CD4-positive, alpha-beta memory T cell (primary cell): ENCODE results near the gene EXOC3L1. TPM values are rescaled to one million over a fixed set of nuclear protein-coding genes. Genes with fewer than 3 reads are reported as not detected.

Source experiments
- CTCF ChIA-PET: fragments of 350-600 bp; sonication (Branson Sonifier 250); formaldehyde crosslinking; loops from one replicate; lab custom pipeline; 2021; ENCODE audit warnings: inconsistent platforms; ENCODE audit not compliant: partially characterized antibody; lab: Charles Lee
- POLR2A ChIA-PET: fragments of 350-600 bp; sonication (Branson Sonifier 250); formaldehyde crosslinking; loops from one replicate; lab custom pipeline; 2021; ENCODE audit not compliant: partially characterized antibody; lab: Charles Lee
- DNase-seq, 5 donors: peaks; one replicate each; pipeline versions ENCODE4 v3.0.0 to v3.0.0-alpha.2; 2020 to 2022; ENCODE audit warnings: mixed read lengths in 1 of 5
- H3K27ac ChIP-seq: one replicate; pipeline ENCODE4 v1.7.0; 2013; ENCODE audit warnings: low read depth, low read length
- H3K27me3 ChIP-seq: 2 replicates; pipeline ENCODE4 v1.7.0; 2013; ENCODE audit warnings: mild to moderate bottlenecking, low read length, moderate library complexity; ENCODE audit not compliant: insufficient read depth
- H3K36me3 ChIP-seq: 2 replicates; pipeline ENCODE4 v1.7.0; 2013; ENCODE audit warnings: mild to moderate bottlenecking, low read length, moderate library complexity; ENCODE audit not compliant: insufficient read depth
- H3K4me1 ChIP-seq: 2 replicates; pipeline ENCODE4 v1.7.0; 2013; ENCODE audit warnings: mild to moderate bottlenecking, low read length, moderate library complexity; ENCODE audit not compliant: insufficient read depth
- H3K4me3 ChIP-seq, 2 donors: one replicate each; pipeline ENCODE4 v1.7.0; 2013; ENCODE audit warnings: low read length in 2 of 2, mild to moderate bottlenecking in 1 of 2
- H3K9me3 ChIP-seq, 2 donors: one replicate each; pipeline ENCODE4 v1.7.0; 2013; ENCODE audit warnings: low read length in 2 of 2, control low read depth in 1 of 2; ENCODE audit not compliant: control insufficient read depth in 1 of 2
- H3K27ac Mint-ChIP-seq, 7 donors: one replicate each; pipeline ENCODE4 v1.8.0; 2020 to 2021; ENCODE audit warnings: mixed read lengths in 7 of 7, mild to moderate bottlenecking in 6 of 7, inconsistent platforms in 3 of 7, moderate library complexity in 3 of 7
- H3K27me3 Mint-ChIP-seq, 2 donors: one replicate each; pipeline ENCODE4 v1.8.0; 2020 to 2021; ENCODE audit warnings: mixed read lengths in 2 of 2
- H3K36me3 Mint-ChIP-seq, 2 donors: one replicate each; pipeline ENCODE4 v1.8.0; 2020 to 2021; ENCODE audit warnings: mixed read lengths in 2 of 2, inconsistent platforms in 1 of 2, mild to moderate bottlenecking in 1 of 2
- H3K4me1 Mint-ChIP-seq, 4 donors: one replicate each; pipeline ENCODE4 v1.8.0; 2020 to 2021; ENCODE audit warnings: mixed read lengths in 4 of 4, mild to moderate bottlenecking in 1 of 4
- H3K4me3 Mint-ChIP-seq, 8 donors: one replicate each; pipeline ENCODE4 v1.8.0; 2020 to 2021; ENCODE audit warnings: mixed read lengths in 8 of 8, mild to moderate bottlenecking in 7 of 8, moderate library complexity in 6 of 8, inconsistent platforms in 3 of 8
- H3K9me3 Mint-ChIP-seq, 8 donors: one replicate each; pipeline ENCODE4 v1.8.0; 2020 to 2021; ENCODE audit warnings: mixed read lengths in 8 of 8, mild to moderate bottlenecking in 5 of 8, inconsistent platforms in 3 of 8, moderate library complexity in 1 of 8
- intact Hi-C: fragments of 100-400 bp; cut with micrococcal nuclease; formaldehyde crosslinking; loops from one replicate; pipeline ENCODE4 v1.15.1; 2023
- polyA plus RNA-seq, 2 donors: library from polyadenylated mRNA; unstranded; fragments of 300-500 nt; fragmentation: Illumina TruSeq; gene quantifications; one replicate each; pipeline ENCODE4 v1.2.3, GENCODE V29; 2021
- total RNA-seq, 2 experiments: library from RNA; stranded (reverse); gene quantifications; one replicate each; pipeline ENCODE4 v1.2.3, GENCODE V29; 2021

Gene EXOC3L1
- total and polyA plus RNA-seq, 4 experiments from 2014 or later: 0.21 TPM; not detected in 3

DNA sequence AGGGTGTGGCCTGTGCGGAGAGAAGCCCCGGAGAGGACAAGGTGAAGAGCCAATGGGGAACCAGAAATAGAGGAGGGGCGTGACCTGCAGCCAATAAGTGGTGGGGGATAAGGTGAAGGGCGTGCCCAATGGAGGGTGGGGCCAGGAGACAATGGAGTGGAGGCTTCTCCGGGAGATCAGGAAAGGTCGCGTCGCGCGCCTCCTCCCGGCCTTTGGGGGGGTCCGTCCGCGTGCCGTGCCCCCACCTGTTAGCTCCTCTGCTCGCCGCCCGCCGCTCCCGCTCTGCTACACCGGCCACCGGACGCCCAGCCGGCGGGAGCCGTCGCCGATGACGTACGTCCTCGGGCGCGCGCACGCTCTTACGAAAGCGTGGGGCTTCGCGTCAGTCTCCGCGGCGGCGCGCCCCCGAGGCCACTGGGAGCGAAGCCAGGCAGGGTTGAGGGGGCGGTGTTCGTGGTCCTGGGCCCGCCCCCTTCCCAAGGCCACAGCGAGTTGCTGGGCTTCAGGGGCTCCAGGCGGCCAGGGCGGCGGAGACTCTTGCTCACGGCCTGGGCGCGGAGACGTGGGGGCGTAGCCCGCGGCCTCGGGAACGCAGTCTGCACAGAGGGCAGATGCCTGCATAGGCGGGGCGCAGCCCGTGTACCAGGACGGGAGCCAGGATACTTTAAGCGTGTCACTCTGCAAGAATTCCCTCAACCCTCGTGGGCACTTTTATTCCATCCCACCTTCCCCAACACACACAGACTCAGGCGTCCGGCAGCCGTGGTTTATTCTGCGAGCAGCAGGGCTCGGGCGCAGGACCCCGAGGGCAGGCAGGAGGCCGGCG is 6.1 kb downstream of the EXOC3L1 start, which contains the start of gene MATCAP1:
TSS of gene MATCAP1 (minus strand) at position 337 of the 826 bp plus-strand sequence. CDS start 3,353 bp downstream, outside the sequence.
- Mint-ChIP-seq H3K36me3 (peaks cover 0 to 3% of the 10 kb centered on the region in 2 donors), H3K4me1 (peaks cover 8 to 16% (median 10%) of the 10 kb centered on the region in 4 donors), H3K4me3 (peak within 1 kb of the TSS; percentile 54 to 96 (median 68)), H3K27ac (peak within 1 kb of the TSS in 6 of 7 donors; percentile 15 to 98 (median 66)), H3K9me3 (no peaks in the 10 kb centered on the region), H3K27me3 (peaks cover 0 to 2% of the 10 kb centered on the region in 2 donors)
- intact Hi-C loops: loop anchor here (1.0 to 2.0 kb wide), 6 partner anchors 25 to 297 kb away; partner anchors contain the start of genes ATP6V0D1, FBXL8, FHOD1 and PHAF1
- CTCF ChIA-PET: interaction anchor here (1.3 to 6.5 kb wide), 13 partner anchors 9 to 211 kb away, joined by 3 to 58 read pairs (median 9); partner anchors contain the start of genes B3GNT9, FBXL8 and TRADD
- peak within 1 kb of the TSS; percentile 91 for H3K27ac ChIP-seq
- no peaks in the 10 kb centered on the region for H3K27me3 ChIP-seq
- H3K4me3 ChIP-seq: peak within 1 kb of the TSS; percentile 65 to 85
- POLR2A ChIA-PET: interaction anchor here (0.8 to 5.3 kb wide), 11 partner anchors 8 to 206 kb away, joined by 3 to 117 read pairs (median 5); partner anchors contain the start of genes CBFB, FBXL8, FHOD1 and TMEM208
- H3K9me3 ChIP-seq: no peaks in the 10 kb centered on the region
- DNase-seq: peak; percentile 95 to 98 (median 97)
- H3K36me3 ChIP-seq: no peaks in the 10 kb centered on the region
- H3K4me1 ChIP-seq: peaks cover 25% of the 10 kb centered on the region

DNA sequence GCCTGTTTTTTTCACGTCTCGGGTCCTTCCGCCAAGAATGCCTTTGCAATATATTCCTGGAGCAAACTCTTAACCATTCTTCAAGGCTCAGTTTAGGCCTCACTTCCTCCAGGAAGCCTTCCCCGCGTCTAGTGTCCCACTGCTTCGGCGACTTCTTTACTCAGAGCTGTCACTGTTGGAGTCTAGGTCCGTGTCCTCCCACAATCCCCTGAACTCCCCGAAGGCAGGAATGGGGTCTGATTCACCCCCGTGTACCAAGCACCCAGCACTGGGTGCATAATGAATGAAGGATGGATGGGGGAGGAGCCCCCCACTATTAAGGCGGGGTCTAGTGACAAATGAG is 6.7 kb downstream of the EXOC3L1 start:
- H3K4me3 ChIP-seq: peak overlapping the region; percentile 65 to 85
- peak overlapping the region; percentile 91 for H3K27ac ChIP-seq
- H3K9me3 ChIP-seq: no peaks in the 10 kb centered on the region
- H3K27me3 ChIP-seq: no peaks in the 10 kb centered on the region
- no peaks in the 10 kb centered on the region for H3K36me3 ChIP-seq
- POLR2A ChIA-PET: interaction anchor here (0.8 to 5.3 kb wide), 8 partner anchors 8 to 154 kb away, joined by 3 to 117 read pairs (median 4); partner anchors contain the start of genes CBFB, FBXL8, FHOD1 and PLEKHG4
- peaks cover 11 to 22% (median 14%) of the 10 kb centered on the region in 4 donors for H3K4me1 Mint-ChIP-seq
- intact Hi-C loops: loop anchor here (1.0 to 2.0 kb wide), 4 partner anchors 24 to 298 kb away; partner anchors contain the start of genes ATP6V0D1, FBXL8, FHOD1 and PHAF1
- H3K9me3 Mint-ChIP-seq: no peaks in the 10 kb centered on the region
- CTCF ChIA-PET: interaction anchor here (1.0 to 6.5 kb wide), 8 partner anchors 8 to 166 kb away, joined by 3 to 58 read pairs (median 8); partner anchors contain the start of genes E2F4, FBXL8 and TRADD
- H3K4me1 ChIP-seq: peaks cover 30% of the 10 kb centered on the region
- H3K4me3 Mint-ChIP-seq: no peak overlapping the region
- peaks cover 0 to 3% of the 10 kb centered on the region in 2 donors for H3K36me3 Mint-ChIP-seq
- no peak for DNase-seq
- no peak overlapping the region for H3K27ac Mint-ChIP-seq
- H3K27me3 Mint-ChIP-seq: peaks cover 0 to 2% of the 10 kb centered on the region in 2 donors

DNA sequence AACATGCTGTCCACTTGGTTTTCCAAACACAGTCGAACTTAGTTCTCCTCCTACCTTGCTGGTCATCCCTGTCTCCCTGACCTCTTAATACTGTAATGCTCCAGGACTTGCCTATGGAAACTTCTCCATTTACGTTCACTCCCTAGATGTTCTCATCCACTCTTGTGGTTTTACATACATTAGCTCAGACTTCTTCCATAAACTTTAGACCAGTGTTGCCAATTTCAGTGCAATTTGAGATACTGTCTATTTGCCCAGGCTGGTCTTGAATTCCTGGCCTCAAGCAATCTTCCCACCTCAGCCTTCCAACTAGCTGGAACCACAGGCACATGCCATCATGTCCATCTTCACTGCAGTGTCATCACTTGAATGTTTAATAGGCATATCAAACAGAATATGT is 7.6 kb downstream of the EXOC3L1 start:
- Mint-ChIP-seq H3K9me3 (no peaks in the 10 kb centered on the region), H3K27ac (no peak overlapping the region), H3K27me3 (peaks cover 0 to 2% of the 10 kb centered on the region in 2 donors), H3K36me3 (peaks cover 0 to 3% of the 10 kb centered on the region in 2 donors), H3K4me1 (peaks cover 16 to 32% (median 21%) of the 10 kb centered on the region in 4 donors), H3K4me3 (no peak overlapping the region)
- Histone ChIP-seq H3K4me3 (no peak overlapping the region), H3K36me3 (no peaks in the 10 kb centered on the region), H3K27ac (no peak overlapping the region), H3K27me3 (no peaks in the 10 kb centered on the region), H3K9me3 (no peaks in the 10 kb centered on the region), H3K4me1 (peaks cover 38% of the 10 kb centered on the region)
- intact Hi-C loops: loop anchor here (2.0 kb wide), 2 partner anchors 65 to 73 kb away; partner anchors contain the start of genes FHOD1 and PHAF1
- DNase-seq: no peak
- ChIA-PET POLR2A (interaction anchor here (1.3 to 5.3 kb wide), 7 partner anchors 7 to 153 kb away, joined by 3 to 117 read pairs (median 4); partner anchors contain the start of genes CBFB, FBXL8, NOL3 and PLEKHG4), CTCF (interaction anchor here (0.7 to 6.5 kb wide), 9 partner anchors 7 to 165 kb away, joined by 3 to 58 read pairs (median 5); partner anchors contain the start of genes E2F4, FBXL8 and TRADD)

DNA sequence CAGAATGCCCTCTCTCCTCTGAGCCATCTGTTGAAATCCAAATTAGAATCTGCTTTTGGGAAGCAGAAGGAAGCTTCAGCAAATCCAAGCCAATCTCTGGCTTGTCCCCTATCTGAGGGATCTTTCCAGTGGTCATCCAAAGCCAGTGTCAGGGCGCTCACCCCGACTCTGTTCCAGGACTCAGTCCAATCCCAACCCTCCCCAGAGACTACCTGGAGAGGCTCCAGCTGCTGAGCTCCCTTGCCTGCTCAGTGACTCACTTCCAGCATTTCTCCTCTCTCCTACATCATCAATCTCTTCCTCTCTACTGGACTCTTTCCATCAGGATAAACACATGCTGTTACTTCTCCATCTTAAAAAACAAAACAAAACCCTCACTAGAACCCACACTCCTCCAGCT is 8.6 kb downstream of the EXOC3L1 start:
- intact Hi-C loops: no loop called here
- POLR2A ChIA-PET: interaction anchor here (1.7 to 5.3 kb wide), 3 partner anchors 21 to 152 kb away, joined by 4 to 117 read pairs (median 5); partner anchors contain the start of genes CBFB, FBXL8, TMEM208 and TRADD
- Histone ChIP-seq H3K27me3 (no peaks in the 10 kb centered on the region), H3K9me3 (no peaks in the 10 kb centered on the region), H3K36me3 (no peaks in the 10 kb centered on the region), H3K4me1 (peaks cover 41% of the 10 kb centered on the region), H3K4me3 (no peak overlapping the region), H3K27ac (no peak overlapping the region)
- no peak overlapping the region for H3K4me3 Mint-ChIP-seq
- H3K4me1 Mint-ChIP-seq: peaks cover 17 to 32% (median 25%) of the 10 kb centered on the region in 4 donors
- CTCF ChIA-PET: interaction anchor here (0.7 to 6.5 kb wide), 7 partner anchors 13 to 229 kb away, joined by 3 to 58 read pairs (median 4); partner anchors contain the start of genes FBXL8 and TRADD
- no peak for DNase-seq
- peaks cover 0 to 2% of the 10 kb centered on the region in 2 donors for H3K27me3 Mint-ChIP-seq
- H3K36me3 Mint-ChIP-seq: peaks cover 0 to 3% of the 10 kb centered on the region in 2 donors
- H3K27ac Mint-ChIP-seq: no peak overlapping the region
- H3K9me3 Mint-ChIP-seq: no peaks in the 10 kb centered on the region

DNA sequence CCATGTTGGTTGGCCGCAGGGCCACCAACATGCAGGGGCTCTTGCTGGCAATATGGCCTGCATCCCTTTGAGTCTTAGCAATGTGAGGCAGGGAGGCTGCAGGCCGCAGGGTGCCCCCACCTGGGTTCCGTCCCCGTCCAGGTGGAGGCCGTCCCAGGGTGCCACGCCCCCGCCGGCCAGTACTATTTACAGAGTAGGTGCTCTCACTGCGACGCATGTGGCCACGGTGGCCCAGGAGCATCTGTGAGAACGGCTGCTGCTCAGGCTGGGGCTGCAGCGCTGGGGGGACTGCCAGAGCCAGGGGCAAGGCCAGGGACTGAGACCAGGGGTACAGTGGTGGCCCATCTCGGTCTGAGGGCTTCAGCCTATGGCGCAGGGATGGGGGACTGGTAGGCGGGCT is 9.8 kb downstream of the EXOC3L1 start:
- Histone ChIP-seq H3K4me1 (peaks cover 34% of the 10 kb centered on the region), H3K36me3 (no peaks in the 10 kb centered on the region), H3K27ac (no peak overlapping the region), H3K27me3 (no peaks in the 10 kb centered on the region), H3K4me3 (no peak overlapping the region), H3K9me3 (no peaks in the 10 kb centered on the region)
- Mint-ChIP-seq H3K36me3 (peaks cover 0 to under 1% of the 10 kb centered on the region in 2 donors), H3K27me3 (no peaks in the 10 kb centered on the region), H3K4me3 (no peak overlapping the region), H3K4me1 (peaks cover 11 to 30% (median 22%) of the 10 kb centered on the region in 4 donors), H3K27ac (no peak overlapping the region), H3K9me3 (no peaks in the 10 kb centered on the region)
- CTCF ChIA-PET: interaction anchor here (0.9 to 1.1 kb wide), 3 partner anchors 25 to 162 kb away, joined by 3 to 4 read pairs (median 3); no protein-coding TSS in a partner anchor
- intact Hi-C loops: no loop called here
- no peak for DNase-seq
- POLR2A ChIA-PET: interaction anchor here (0.9 to 13.9 kb wide), 3 partner anchors 17 to 28 kb away, joined by 3 to 320 read pairs (median 4); partner anchors contain the start of genes FBXL8, HSF4 and TRADD

DNA sequence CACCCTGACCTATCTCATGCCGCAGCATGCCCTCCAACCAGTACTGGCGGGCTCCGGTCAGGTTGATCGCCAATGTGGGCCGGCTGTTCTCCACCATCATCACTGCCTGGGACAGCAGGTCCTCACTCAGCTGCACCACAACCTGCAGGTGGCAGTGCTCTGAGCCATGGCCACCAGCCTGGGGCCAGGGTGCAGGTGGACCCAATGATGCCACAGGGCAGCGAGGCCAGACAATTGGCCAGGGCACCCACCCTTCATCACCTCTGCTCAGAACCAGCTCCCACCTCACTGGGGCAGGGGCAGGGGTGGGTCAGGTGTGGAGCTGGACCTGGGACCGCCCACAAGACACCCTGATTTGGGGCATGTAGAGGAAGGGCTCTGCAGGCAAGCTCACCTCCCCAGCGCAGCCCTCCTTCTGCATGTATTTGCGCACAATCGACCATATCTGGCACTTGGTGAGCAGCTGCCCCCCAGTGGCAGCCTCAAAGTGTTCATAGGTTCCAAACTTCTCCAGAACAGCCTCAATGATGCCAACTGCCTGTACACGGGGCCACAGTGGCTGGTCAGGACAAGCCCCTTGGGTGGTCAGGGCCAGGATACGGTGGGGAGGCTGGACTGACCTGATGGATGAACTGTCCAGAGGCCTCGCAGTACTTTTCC is 10.4 kb downstream of the EXOC3L1 start:
- DNase-seq: peak in 1 of 5 donors; percentile 24
- CTCF ChIA-PET: interaction anchor here (0.9 to 1.1 kb wide), 3 partner anchors 24 to 162 kb away, joined by 3 to 4 read pairs (median 3); no protein-coding TSS in a partner anchor
- intact Hi-C loops: no loop called here

More for the DNA sequence above, 10.4 kb downstream of the EXOC3L1 start:
- H3K4me1 ChIP-seq: peaks cover 31% of the 10 kb centered on the region
- peaks cover 8 to 29% (median 19%) of the 10 kb centered on the region in 4 donors for H3K4me1 Mint-ChIP-seq
- H3K4me3 ChIP-seq: no peak overlapping the region
- H3K27me3 ChIP-seq: no peaks in the 10 kb centered on the region
- H3K27me3 Mint-ChIP-seq: no peaks in the 10 kb centered on the region
- no peaks in the 10 kb centered on the region for H3K9me3 ChIP-seq
- H3K36me3 Mint-ChIP-seq: no peaks in the 10 kb centered on the region
- no peaks in the 10 kb centered on the region for H3K36me3 ChIP-seq
- H3K27ac ChIP-seq: no peak overlapping the region
- H3K4me3 Mint-ChIP-seq: peak overlapping the region in 2 of 8 donors; percentile 23 to 56
- peak overlapping the region in 2 of 7 donors; percentile 20 to 23 for H3K27ac Mint-ChIP-seq
- POLR2A ChIA-PET: interaction anchor here (0.9 to 13.9 kb wide), 3 partner anchors 17 to 27 kb away, joined by 3 to 320 read pairs (median 4); partner anchors contain the start of genes FBXL8, HSF4 and TRADD
- no peaks in the 10 kb centered on the region for H3K9me3 Mint-ChIP-seq
